Mesothelial cell of epicardium (in vitro differentiated cells): ENCODE results near the gene HOXC11. TPM values are rescaled to one million over a fixed set of nuclear protein-coding genes. Genes with fewer than 3 reads are reported as not detected.

Experiments used
- DNase-seq, 2 experiments: peaks; one replicate each; pipeline ENCODE4 v3.0.0; 2021; ENCODE audit warnings: low spot score in 2 of 2; ENCODE audit not compliant: unreplicated experiment in 2 of 2
- H3K27ac Mint-ChIP-seq: 2 replicates; pipeline ENCODE4 v1.8.0; 2021; ENCODE audit warnings: mixed read lengths
- H3K27me3 Mint-ChIP-seq: 2 replicates; pipeline ENCODE4 v1.8.0; 2021; ENCODE audit warnings: low read depth, mixed read lengths
- H3K36me3 Mint-ChIP-seq: 2 replicates; pipeline ENCODE4 v1.8.0; 2021; ENCODE audit warnings: mixed read lengths
- H3K4me1 Mint-ChIP-seq: 2 replicates; pipeline ENCODE4 v1.8.0; 2021; ENCODE audit warnings: mixed read lengths
- H3K4me3 Mint-ChIP-seq: 2 replicates; pipeline ENCODE4 v1.8.0; 2021; ENCODE audit warnings: mild to moderate bottlenecking, moderate library complexity, mixed read lengths
- H3K9me3 Mint-ChIP-seq: 2 replicates; pipeline ENCODE4 v1.8.0; 2021; ENCODE audit warnings: mixed read lengths
- total RNA-seq: library from RNA; stranded (reverse); gene quantifications from 3 replicates; pipeline ENCODE4 v1.2.1, GENCODE V29; 2021
- TF ChIP-seq, protein P1 (sequence below): fragments of 200-600 bp; sonication (generic); IDR thresholded peaks from one replicate; pipeline ENCODE4 v1.5.0; 2021; ENCODE audit warnings: antibody characterized with exemption; ENCODE audit not compliant: unreplicated experiment

The HOXC11 gene
- total RNA-seq, 1 donor from 2014 or later = 0.60 TPM

- H3K4me3 Mint-ChIP-seq = no peak overlapping the region
- no peak for DNase-seq
- TF ChIP-seq, protein P1, sequence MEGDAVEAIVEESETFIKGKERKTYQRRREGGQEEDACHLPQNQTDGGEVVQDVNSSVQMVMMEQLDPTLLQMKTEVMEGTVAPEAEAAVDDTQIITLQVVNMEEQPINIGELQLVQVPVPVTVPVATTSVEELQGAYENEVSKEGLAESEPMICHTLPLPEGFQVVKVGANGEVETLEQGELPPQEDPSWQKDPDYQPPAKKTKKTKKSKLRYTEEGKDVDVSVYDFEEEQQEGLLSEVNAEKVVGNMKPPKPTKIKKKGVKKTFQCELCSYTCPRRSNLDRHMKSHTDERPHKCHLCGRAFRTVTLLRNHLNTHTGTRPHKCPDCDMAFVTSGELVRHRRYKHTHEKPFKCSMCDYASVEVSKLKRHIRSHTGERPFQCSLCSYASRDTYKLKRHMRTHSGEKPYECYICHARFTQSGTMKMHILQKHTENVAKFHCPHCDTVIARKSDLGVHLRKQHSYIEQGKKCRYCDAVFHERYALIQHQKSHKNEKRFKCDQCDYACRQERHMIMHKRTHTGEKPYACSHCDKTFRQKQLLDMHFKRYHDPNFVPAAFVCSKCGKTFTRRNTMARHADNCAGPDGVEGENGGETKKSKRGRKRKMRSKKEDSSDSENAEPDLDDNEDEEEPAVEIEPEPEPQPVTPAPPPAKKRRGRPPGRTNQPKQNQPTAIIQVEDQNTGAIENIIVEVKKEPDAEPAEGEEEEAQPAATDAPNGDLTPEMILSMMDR = no peak
- peaks cover 22% of the 10 kb centered on the region for H3K4me1 Mint-ChIP-seq
- peaks cover 100% of the 10 kb centered on the region for H3K27me3 Mint-ChIP-seq
- H3K27ac Mint-ChIP-seq = no peak overlapping the region
- no peaks in the 10 kb centered on the region for H3K36me3 Mint-ChIP-seq
- H3K9me3 Mint-ChIP-seq = no peaks in the 10 kb centered on the region
Measured at GRCh38 chr12:53996240-53997203, 23.6 kb downstream of the HOXC11 start.

DNA sequence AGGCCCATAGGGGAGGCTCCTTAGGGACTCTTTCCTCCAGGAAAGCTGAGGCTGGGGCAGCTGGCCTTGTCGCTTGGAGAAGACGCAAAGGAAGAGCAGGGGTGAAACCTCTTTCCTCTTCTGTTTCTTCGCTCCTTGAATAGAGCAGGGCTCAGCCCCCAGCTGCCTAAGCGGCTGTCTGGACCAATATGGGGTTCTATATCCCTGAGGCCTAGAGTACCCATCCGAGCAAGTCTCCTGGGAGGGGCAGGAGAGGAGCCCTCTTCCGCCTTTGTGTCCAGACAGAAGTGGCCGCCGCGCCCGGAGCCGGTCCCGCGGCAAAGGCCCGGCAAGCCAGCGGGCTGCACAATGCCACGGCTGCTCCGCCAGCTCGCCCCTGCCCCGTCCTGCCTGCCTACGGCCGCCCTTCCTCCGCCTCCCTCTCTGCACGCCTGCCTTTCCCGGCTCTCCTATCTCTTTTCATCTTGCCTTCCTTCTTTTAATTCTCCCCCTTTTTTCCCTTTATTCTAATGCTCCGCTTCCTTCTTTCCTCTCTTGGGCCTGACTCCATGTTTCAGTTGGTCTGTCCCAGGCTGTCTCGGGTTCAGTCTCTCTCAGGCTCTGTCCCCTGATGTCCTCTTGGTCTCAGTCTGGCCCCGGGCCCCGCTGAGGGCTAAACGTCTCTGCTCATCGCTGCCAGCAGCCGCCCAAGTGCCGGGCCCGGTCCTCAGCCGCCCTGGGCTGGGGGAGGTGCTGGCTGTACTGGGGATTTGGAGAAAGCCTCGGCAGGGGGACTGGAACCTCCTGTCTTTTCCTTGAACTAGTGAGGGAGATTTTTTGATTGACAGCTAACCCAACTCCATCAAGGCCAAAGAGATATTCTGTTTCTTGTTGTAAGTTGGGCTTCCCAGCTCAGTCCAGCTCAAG lies 24.5 kb downstream of the HOXC11 start:
- H3K36me3 Mint-ChIP-seq = peaks cover 1% of the 10 kb centered on the region
- H3K27me3 Mint-ChIP-seq = peaks cover 100% of the 10 kb centered on the region
- H3K9me3 Mint-ChIP-seq = no peaks in the 10 kb centered on the region
- H3K27ac Mint-ChIP-seq = no peak overlapping the region
- TF ChIP-seq, protein P1 = no peak
- H3K4me3 Mint-ChIP-seq = no peak overlapping the region
- DNase-seq = no peak
- H3K4me1 Mint-ChIP-seq = peaks cover 23% of the 10 kb centered on the region

DNA sequence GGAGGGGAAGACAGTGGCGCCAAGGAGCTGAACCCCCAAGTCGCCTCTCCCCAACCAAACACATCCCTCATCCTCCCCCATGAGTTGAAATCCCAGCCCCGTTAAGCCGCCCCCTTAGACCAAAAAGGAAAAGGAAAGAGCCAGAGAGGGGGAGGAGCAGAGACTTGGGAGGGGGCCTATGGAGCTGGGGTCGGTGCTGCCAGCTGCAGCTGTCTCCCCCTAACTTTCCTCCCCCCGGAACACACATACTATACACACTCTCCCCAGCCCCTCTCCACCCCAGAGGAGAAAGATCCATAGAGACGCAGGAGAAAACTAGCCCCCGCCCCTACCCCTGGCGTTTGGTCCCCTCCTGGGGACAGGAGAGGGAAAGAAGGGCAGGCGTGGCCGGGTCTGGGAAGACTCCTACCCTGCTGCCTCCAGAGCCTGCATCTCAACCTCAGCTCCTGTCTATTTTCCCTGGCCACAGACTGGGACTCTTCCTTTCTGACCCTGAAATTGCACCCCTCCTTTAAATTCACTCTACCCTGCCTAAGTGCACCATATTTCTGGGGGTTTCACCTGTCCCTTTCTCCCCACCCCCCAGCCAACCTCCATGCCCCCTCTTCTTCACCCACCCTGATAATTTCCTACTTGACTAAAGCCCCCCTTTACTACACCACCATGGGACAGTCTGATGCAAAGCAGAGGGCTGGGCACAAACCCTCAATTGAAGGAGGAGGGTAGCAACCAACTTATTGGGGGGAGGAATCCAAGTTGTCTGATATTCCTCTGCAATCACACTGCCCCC lies 25.4 kb downstream of the HOXC11 start:
- H3K4me3 Mint-ChIP-seq = no peak overlapping the region
- H3K9me3 Mint-ChIP-seq = no peaks in the 10 kb centered on the region
- TF ChIP-seq, protein P1 = no peak
- peaks cover 3% of the 10 kb centered on the region for H3K36me3 Mint-ChIP-seq
- no peak for DNase-seq
- peaks cover 100% of the 10 kb centered on the region for H3K27me3 Mint-ChIP-seq
- no peak overlapping the region for H3K27ac Mint-ChIP-seq
- peaks cover 26% of the 10 kb centered on the region for H3K4me1 Mint-ChIP-seq

DNA sequence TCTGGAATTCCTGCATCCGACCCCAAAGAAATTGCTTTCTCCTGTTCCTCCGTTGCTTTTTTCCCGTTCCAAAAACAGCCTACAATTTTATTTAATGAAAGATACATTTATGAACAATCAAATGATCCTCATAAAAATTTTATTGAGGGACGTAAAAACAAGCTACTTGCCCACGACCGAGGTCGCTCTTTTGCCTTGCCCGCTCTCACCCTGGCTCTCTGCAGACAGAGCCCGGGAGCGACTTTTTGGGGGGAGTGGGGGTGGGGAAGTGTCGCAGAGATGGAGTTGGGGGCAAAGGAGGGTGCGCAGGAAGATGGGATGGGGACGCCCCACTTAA lies 25.9 kb downstream of the HOXC11 start:
- TF ChIP-seq, protein P1 = no peak
- Mint-ChIP-seq H3K27me3 (peaks cover 100% of the 10 kb centered on the region), H3K4me1 (peaks cover 28% of the 10 kb centered on the region), H3K4me3 (no peak overlapping the region), H3K9me3 (no peaks in the 10 kb centered on the region), H3K27ac (no peak overlapping the region), H3K36me3 (peaks cover 3% of the 10 kb centered on the region)
- no peak for DNase-seq

- peak overlapping the region; percentile 34 for H3K27ac Mint-ChIP-seq
- peaks cover 100% of the 10 kb centered on the region for H3K27me3 Mint-ChIP-seq
- H3K4me3 Mint-ChIP-seq = peak overlapping the region; percentile 71
- H3K4me1 Mint-ChIP-seq = peaks cover 21% of the 10 kb centered on the region
- no peaks in the 10 kb centered on the region for H3K9me3 Mint-ChIP-seq
- DNase-seq = no peak
- H3K36me3 Mint-ChIP-seq = peaks cover 3% of the 10 kb centered on the region
- TF ChIP-seq, protein P1 = no peak
Measured at GRCh38 chr12:53999559-54000115, 26.7 kb downstream of the HOXC11 start.
